IMR-90 (cell line): ENCODE data around the gene ACAN. TPM values are rescaled to one million over a fixed set of nuclear protein-coding genes. Genes with fewer than 3 reads are reported as not detected.

Source experiments
- ATAC-seq: fragments of 200-7000 bp; cut with Tn5 transposase; 2 replicates; pipeline ENCODE4 v1.9.1; 2020; ENCODE audit warnings: low read depth, mild to moderate bottlenecking, moderate library complexity
- BruUV-seq: library from RNA; stranded (reverse); fragments of 400-500 nt; replicated peaks from 2 replicates; lab custom pipeline; 2021; lab: Mats Ljungman, UMichigan
- CTCF ChIA-PET: fragments of 300-600 bp; formaldehyde crosslinking; extraction: SDS; loops from one replicate; lab custom pipeline; 2021; ENCODE audit warnings: antibody characterized with exemption; lab: Yijun Ruan, JAX
- POLR2A ChIA-PET: fragments of 300-600 bp; sonication (Branson Sonifier 250); formaldehyde crosslinking; loops from one replicate; lab custom pipeline; 2022; ENCODE audit warnings: antibody characterized with exemption; ENCODE audit not compliant: unreplicated experiment; lab: Charles Lee
- DNase-seq: peaks from one replicate; pipeline ENCODE4 v3.0.0; 2013
- H2AFZ ChIP-seq: replicated peaks from 2 replicates; pipeline ENCODE3; 2013; ENCODE audit warnings: low read length, mild to moderate bottlenecking; ENCODE audit not compliant: poor library complexity
- H2AK5ac ChIP-seq: 2 replicates; pipeline ENCODE4 v1.6.1; 2013; ENCODE audit warnings: low read depth, low read length, inconsistent platforms
- H2AK9ac ChIP-seq: replicated peaks from 2 replicates; pipeline ENCODE3; 2013; ENCODE audit warnings: mild to moderate bottlenecking, low read depth, low read length, moderate library complexity; ENCODE audit not compliant: poor library complexity
- H2BK120ac ChIP-seq: 2 replicates; pipeline ENCODE4 v1.6.1; 2013; ENCODE audit warnings: low read depth, low read length, inconsistent platforms
- H2BK15ac ChIP-seq: 3 replicates; pipeline ENCODE4 v1.6.1; 2013; ENCODE audit warnings: low read depth, low read length, inconsistent platforms
- H2BK20ac ChIP-seq: 2 replicates; pipeline ENCODE4 v1.6.1; 2013; ENCODE audit warnings: low read depth, mild to moderate bottlenecking, inconsistent platforms, low read length, moderate library complexity
- H2BK5ac ChIP-seq: 2 replicates; pipeline ENCODE4 v1.6.1; 2013; ENCODE audit warnings: mild to moderate bottlenecking, low read depth, low read length, inconsistent platforms; ENCODE audit not compliant: poor library complexity, severe bottlenecking
- H3K14ac ChIP-seq: replicated peaks from 2 replicates; pipeline ENCODE4 v1.6.1; 2013; ENCODE audit warnings: low read depth, low read length, inconsistent platforms
- H3K18ac ChIP-seq: 2 replicates; pipeline ENCODE4 v1.6.1; 2013; ENCODE audit warnings: low read depth, low read length, control low read depth
- H3K23ac ChIP-seq: 2 replicates; pipeline ENCODE4 v1.6.1; 2013; ENCODE audit warnings: low read depth, low read length, inconsistent platforms
- H3K27ac ChIP-seq: 2 replicates; pipeline ENCODE4 v1.5.1; 2013; ENCODE audit warnings: mild to moderate bottlenecking, control low read depth, low read length; ENCODE audit not compliant: insufficient read depth
- H3K27me3 ChIP-seq: 2 replicates; pipeline ENCODE4 v1.6.1; 2013; ENCODE audit warnings: low read length; ENCODE audit not compliant: control insufficient read depth, insufficient read depth
- H3K36me3 ChIP-seq: 2 replicates; pipeline ENCODE4 v1.6.1; 2013; ENCODE audit warnings: low read length, mixed read lengths; ENCODE audit not compliant: control insufficient read depth, insufficient read depth
- H3K4ac ChIP-seq: 2 replicates; pipeline ENCODE4 v1.6.1; 2013; ENCODE audit warnings: low read depth, low read length, inconsistent platforms
- H3K4me1 ChIP-seq: 2 replicates; pipeline ENCODE4 v1.6.1; 2013; ENCODE audit warnings: low read length, mixed read lengths; ENCODE audit not compliant: control insufficient read depth, insufficient read depth
- H3K4me2 ChIP-seq: 2 replicates; pipeline ENCODE4 v1.6.1; 2013; ENCODE audit warnings: low read depth, mild to moderate bottlenecking, control low read depth, low read length, moderate library complexity
- H3K4me3 ChIP-seq: 2 replicates; pipeline ENCODE4 v1.5.1; 2013; ENCODE audit warnings: low read depth, mild to moderate bottlenecking, control low read depth, low read length, moderate library complexity; ENCODE audit not compliant: insufficient read depth
- H3K56ac ChIP-seq: 2 replicates; pipeline ENCODE4 v1.6.1; 2013; ENCODE audit warnings: low read length, inconsistent platforms; ENCODE audit not compliant: insufficient read depth; ENCODE audit errors: extremely low read depth
- H3K79me1 ChIP-seq, 2 experiments: 2 replicates each; pipeline ENCODE4 v1.6.1; 2013; ENCODE audit warnings: low read length in 2 of 2, inconsistent platforms in 1 of 2, low read depth in 1 of 2
- H3K9ac ChIP-seq: 2 replicates; pipeline ENCODE4 v1.6.1; 2013; ENCODE audit warnings: low read depth, low read length, control low read depth
- H3K9me1 ChIP-seq: 2 replicates; pipeline ENCODE4 v1.6.1; 2013; ENCODE audit warnings: low read length, inconsistent platforms; ENCODE audit not compliant: insufficient read depth
- H3K9me3 ChIP-seq: 2 replicates; pipeline ENCODE4 v1.6.1; 2013; ENCODE audit warnings: low read length; ENCODE audit not compliant: control insufficient read depth, insufficient read depth
- H4K20me1 ChIP-seq: 2 replicates; pipeline ENCODE4 v1.6.1; 2013; ENCODE audit warnings: low read length, inconsistent platforms; ENCODE audit not compliant: insufficient read depth
- H4K5ac ChIP-seq: 2 replicates; pipeline ENCODE4 v1.6.1; 2013; ENCODE audit warnings: mild to moderate bottlenecking, low read depth, low read length, control low read depth
- H4K8ac ChIP-seq, 2 experiments: 2 replicates each; pipeline ENCODE4 v1.6.1; 2013; ENCODE audit warnings: low read depth in 2 of 2, low read length in 2 of 2, control low read depth in 1 of 2, inconsistent platforms in 1 of 2
- H4K91ac ChIP-seq: 2 replicates; pipeline ENCODE4 v1.6.1; 2013; ENCODE audit warnings: low read depth, low read length, inconsistent platforms; ENCODE audit not compliant: insufficient read depth
- CEBPB ChIP-seq: IDR thresholded peaks from 2 replicates; pipeline ENCODE4 v1.6.1; 2012; ENCODE audit warnings: low read depth, low read length, improper control_type of control experiment
- CHD1 ChIP-seq: IDR thresholded peaks from 2 replicates; pipeline ENCODE4 v1.6.1; 2012; ENCODE audit warnings: low read depth, low read length, improper control_type of control experiment
- MAFK ChIP-seq: IDR thresholded peaks from 2 replicates; pipeline ENCODE4 v1.6.1; 2012; ENCODE audit warnings: low read depth, low read length, improper control_type of control experiment
- NFE2L2 ChIP-seq: fragments of 150-350 bp; IDR thresholded peaks from 2 replicates; pipeline ENCODE4 v1.6.1; 2016; ENCODE audit warnings: low read depth, mild to moderate bottlenecking, low read length
- POLR2A ChIP-seq: IDR thresholded peaks from 2 replicates; pipeline ENCODE4 v1.6.1; 2012; ENCODE audit warnings: mild to moderate bottlenecking, low read depth, low read length
- USF2 ChIP-seq: fragments of 150-350 bp; IDR thresholded peaks from 2 replicates; pipeline ENCODE4 v1.6.1; 2017; ENCODE audit warnings: mild to moderate bottlenecking, antibody characterized with exemption, low read length, low read depth
- WGBS, 2 experiments: methylation state at CpG; one replicate each; pipeline versions ENCODE4 v1.1.5 to v1.1.7; 2013; ENCODE audit warnings: missing lambda C conversion rate in 2 of 2; ENCODE audit not compliant: insufficient read length in 1 of 2; ENCODE audit errors: extremely low coverage in 2 of 2; 5-methylcytosine and 5-hydroxymethylcytosine counted together
- dilution Hi-C: fragments of 300-500 bp; cut with HindIII; formaldehyde crosslinking; loops from one replicate; pipeline ENCODE4 v1.14.3; 2018; ENCODE audit warnings: low sequenced_read_pairs; ENCODE audit not compliant: unreplicated experiment
- in situ Hi-C: fragments of 300-500 bp; cut with MboI; formaldehyde crosslinking; loops from 3 replicates; pipeline ENCODE4 v1.14.3; 2019; ENCODE audit warnings: low sequenced_read_pairs, inconsistent platforms, mixed read lengths
- intact Hi-C: fragments of 100-400 bp; cut with micrococcal nuclease; formaldehyde crosslinking; loops from 2 replicates; pipeline ENCODE4 v1.10.0; 2022
- polyA plus RNA-seq, 3 experiments: library from polyadenylated mRNA; depleted of rRNA; stranded (reverse); fragments of >200 nt; gene quantifications; 2 replicates each; pipeline ENCODE4 v1.2.3, GENCODE V29; 2012; ENCODE audit warnings: low replicate concordance in 1 of 3
- total RNA-seq: library from RNA; depleted of rRNA; stranded (reverse); fragments of >200 nt; gene quantifications from 2 replicates; pipeline ENCODE4 v1.2.3, GENCODE V29; 2012

Gene ACAN
- total and polyA plus RNA-seq, 2 of the 4 experiments (the other 2 are of a cell fraction) = 0.54 to 0.96 TPM

- Histone ChIP-seq H3K4ac (no peak overlapping the region), H3K9me3 (no peaks in the 10 kb centered on the region), H3K4me3 (no peak overlapping the region), H4K8ac (no peak overlapping the region), H3K4me1 (peaks cover 5% of the 10 kb centered on the region; the same call in 1 of the 2 replicates), H2AK5ac (no peak overlapping the region), H3K14ac (no peak overlapping the region), H3K79me1 (no peaks in the 10 kb centered on the region), H3K27me3 (peaks cover 24% of the 10 kb centered on the region), H3K9me1 (no peaks in the 10 kb centered on the region), H2AFZ (no peak overlapping the region), H3K18ac (no peak overlapping the region), H2BK5ac (no peak overlapping the region), H4K91ac (no peak overlapping the region), H3K27ac (no peak overlapping the region), H3K56ac (no peak overlapping the region), H2BK20ac (no peak overlapping the region), H2AK9ac (no peak overlapping the region), H2BK15ac (no peak overlapping the region), H3K23ac (no peak overlapping the region), H3K4me2 (no peak overlapping the region), H4K5ac (no peak overlapping the region), H3K9ac (no peak overlapping the region), H4K20me1 (no peaks in the 10 kb centered on the region), H3K36me3 (no peaks in the 10 kb centered on the region), H2BK120ac (no peak overlapping the region)
- dilution Hi-C loops (no loop called here), intact Hi-C loops (no loop called here), in situ Hi-C loops (loop anchor here (25.0 kb wide), 2 partner anchors 168 to 343 kb away; no protein-coding TSS in a partner anchor)
- DNase-seq = no peak
- ATAC-seq = no peak
- ChIA-PET CTCF (no interaction called here), POLR2A (no interaction called here)
- BruUV-seq = no TSS peak
- TF ChIP-seq POLR2A (no peak), CHD1 (no peak), MAFK (no peak), CEBPB (no peak), USF2 (no peak), NFE2L2 (no peak)
- 40% methylated on average over 1 of the region's 5 CpGs; no CpG with 5 or more reads in 1 of the 2 experiments for WGBS, 2 experiments
Observed at GRCh38 chr15:88830016-88830415, 26.8 kb downstream of the ACAN start.
